GM18505 (cell line): ENCODE data around the gene TRANK1.
"Not testable (repeated sequence)": the region's sequence is repeated elsewhere in the genome, so short reads cannot be mapped to it uniquely, and the experiment has no call there.

Experiments used
- ATAC-seq: cut with Tn5 transposase; IDR thresholded peaks from one replicate; pipeline ENCODE4 v1.9.1; 2021; ENCODE audit not compliant: unreplicated experiment
- POLR2A ChIP-seq: IDR thresholded peaks from 4 replicates; pipeline ENCODE4 v1.6.1; 2011; ENCODE audit warnings: borderline replicate concordance; ENCODE audit not compliant: insufficient read depth, insufficient read length; ENCODE audit errors: extremely low read depth

The TRANK1 gene

GRCh38 chr3:36918050-36918449 is 26.8 kb downstream of the TRANK1 start:
- ATAC-seq: peak; percentile 86
- no peak for TF ChIP-seq POLR2A

- TF ChIP-seq POLR2A: no peak
- peak; percentile 94 for ATAC-seq
Measured at GRCh38 chr3:36911990-36912804, 32.7 kb downstream of the TRANK1 start.

- TF ChIP-seq POLR2A: no peak
Measured at GRCh38 chr3:36909666-36910065, 35.2 kb downstream of the TRANK1 start.

GRCh38 chr3:36909181-36909580 is 35.7 kb downstream of the TRANK1 start:
- no peak for ATAC-seq
- TF ChIP-seq POLR2A: no peak

More at GRCh38 chr3:36909666-36910065, 35.2 kb downstream of the TRANK1 start:
- no peak for ATAC-seq

- no peak for ATAC-seq
- TF ChIP-seq POLR2A: no peak
Measured at GRCh38 chr3:36908647-36909180, 36.1 kb downstream of the TRANK1 start.

- peak; percentile 24 for ATAC-seq
- peak; percentile 6 for TF ChIP-seq POLR2A
Measured at GRCh38 chr3:36907911-36908646, 36.8 kb downstream of the TRANK1 start.

GRCh38 chr3:36906504-36907149 is 38.2 kb downstream of the TRANK1 start:
- TF ChIP-seq POLR2A: no peak
- ATAC-seq: no peak

GRCh38 chr3:36905545-36905944 is 39.3 kb downstream of the TRANK1 start:
- TF ChIP-seq POLR2A: no peak
- no peak for ATAC-seq

GRCh38 chr3:36904641-36905040 is 40.2 kb downstream of the TRANK1 start:
- no peak for TF ChIP-seq POLR2A
- no peak for ATAC-seq

- not testable (repeated sequence) for ATAC-seq
Measured at GRCh38 chr3:36904065-36904464, 40.8 kb downstream of the TRANK1 start.

GRCh38 chr3:36903119-36903882 is 41.6 kb downstream of the TRANK1 start:
- TF ChIP-seq POLR2A: no peak
- no peak for ATAC-seq

- ATAC-seq: no peak
- TF ChIP-seq POLR2A: no peak
Measured at GRCh38 chr3:36901588-36901987, 43.3 kb downstream of the TRANK1 start.
